Activated naive CD8-positive, alpha-beta T cell treated with anti-CD3 and anti-CD28 coated beads, Interleukin-2, amount 50 U/mL, for 24 hours (primary cell): ENCODE data around the gene IGLON5.
A peak's percentile ranks its signal among the peaks of the same experiment; 100 is the strongest.

Experiments
- ATAC-seq: fragments of 150-1000 bp; cut with Tn5 transposase; one replicate; pipeline ENCODE4 v1.10.0; 2021
- DNase-seq: peaks from one replicate; pipeline ENCODE4 v3.0.0; 2021
- H3K27ac Mint-ChIP-seq: one replicate; pipeline ENCODE4 v1.8.0; 2021; ENCODE audit warnings: mild to moderate bottlenecking, mixed read lengths
- H3K27me3 Mint-ChIP-seq: one replicate; pipeline ENCODE4 v1.8.0; 2021; ENCODE audit warnings: mixed read lengths
- H3K36me3 Mint-ChIP-seq: one replicate; pipeline ENCODE4 v1.8.0; 2021; ENCODE audit warnings: low read depth, mixed read lengths
- H3K4me1 Mint-ChIP-seq: one replicate; pipeline ENCODE4 v1.8.0; 2021; ENCODE audit warnings: mixed read lengths
- H3K4me3 Mint-ChIP-seq: one replicate; pipeline ENCODE4 v1.8.0; 2021; ENCODE audit warnings: mild to moderate bottlenecking, moderate library complexity, mixed read lengths
- H3K9me3 Mint-ChIP-seq: one replicate; pipeline ENCODE4 v1.8.0; 2021; ENCODE audit warnings: mixed read lengths

The IGLON5 gene

GRCh38 chr19:51339687-51340656, 28.5 kb downstream of the IGLON5 start:
- peak overlapping the region; percentile 87 for H3K4me3 Mint-ChIP-seq
- H3K4me1 Mint-ChIP-seq: peaks cover 27% of the 10 kb centered on the region
- peak overlapping the region; percentile 85 for H3K27ac Mint-ChIP-seq
- peaks cover 4% of the 10 kb centered on the region for H3K36me3 Mint-ChIP-seq
- ATAC-seq (peak; percentile 80), DNase-seq (peak; percentile 98)
- H3K9me3 Mint-ChIP-seq: no peaks in the 10 kb centered on the region
- H3K27me3 Mint-ChIP-seq: peaks cover 5% of the 10 kb centered on the region

- Mint-ChIP-seq H3K4me1 (peaks cover 30% of the 10 kb centered on the region), H3K9me3 (no peaks in the 10 kb centered on the region), H3K36me3 (peaks cover 8% of the 10 kb centered on the region), H3K27me3 (peaks cover 5% of the 10 kb centered on the region), H3K27ac (peak overlapping the region; percentile 21), H3K4me3 (peak overlapping the region; percentile 55)
- DNase-seq: no peak
- no peak for ATAC-seq
These were observed 29.6 kb downstream of the IGLON5 start for GRCh38 chr19:51341066-51341465.

- ATAC-seq: no peak
- Mint-ChIP-seq H3K36me3 (peaks cover 8% of the 10 kb centered on the region), H3K9me3 (no peaks in the 10 kb centered on the region), H3K27ac (peak within 1 kb of the TSS; percentile 52), H3K4me3 (peak within 1 kb of the TSS; percentile 55), H3K4me1 (peaks cover 30% of the 10 kb centered on the region), H3K27me3 (peaks cover 4% of the 10 kb centered on the region)
- no peak for DNase-seq
These were observed 30.6 kb downstream of the IGLON5 start, which contains the start of gene VSIG10L for GRCh38 chr19:51341976-51342580. Gene VSIG10L (minus strand): TSS chr19:51342139. CDS start chr19:51342124, 15 bp downstream.

DNA sequence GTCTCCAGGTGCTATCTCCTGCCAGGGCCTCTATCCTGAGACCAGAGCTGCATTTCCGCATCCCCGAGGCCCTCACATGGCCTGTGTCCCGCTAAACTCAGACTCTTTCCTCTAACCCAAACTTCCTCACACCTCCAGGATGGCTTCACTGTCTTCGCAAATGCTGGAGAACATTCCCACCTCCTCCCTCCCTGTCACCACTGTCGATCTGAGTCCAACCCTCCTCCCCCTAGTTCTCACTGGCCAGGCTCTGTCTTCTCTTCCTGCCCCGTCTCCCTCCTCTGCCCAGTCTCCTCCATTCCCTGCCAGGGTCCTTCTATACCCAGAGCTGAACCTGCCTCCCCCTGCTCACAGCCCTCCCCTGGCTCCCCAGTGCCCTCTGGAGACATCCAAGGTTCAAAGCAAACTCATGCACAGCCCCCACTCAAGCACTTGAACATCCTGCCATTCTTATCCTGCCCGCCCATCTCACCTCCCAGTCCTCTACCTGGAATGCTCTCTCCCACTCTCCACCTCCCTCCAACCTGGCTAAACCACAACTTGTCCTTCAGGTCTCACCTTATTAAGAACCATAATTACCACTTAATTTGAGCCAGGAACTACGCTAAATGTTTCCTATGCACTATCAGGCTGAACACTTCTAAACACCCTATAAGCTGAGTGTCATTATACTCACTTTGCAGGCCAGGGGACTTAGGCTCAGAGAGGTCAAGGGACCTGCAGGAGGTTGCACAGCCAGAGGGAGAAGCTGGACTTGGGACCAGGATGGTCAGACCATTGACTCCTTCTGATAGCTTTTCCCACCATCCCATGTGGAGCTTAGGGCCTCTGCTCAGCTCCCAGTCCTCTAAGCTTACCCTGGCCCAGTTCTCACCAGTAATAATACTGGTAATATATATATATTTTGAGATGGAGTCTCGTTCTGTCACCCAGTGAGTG, 31.5 kb downstream of the IGLON5 start:
- Mint-ChIP-seq H3K4me3 (no peak overlapping the region), H3K36me3 (peaks cover 8% of the 10 kb centered on the region), H3K27ac (peak overlapping the region; percentile 52), H3K4me1 (peaks cover 30% of the 10 kb centered on the region), H3K27me3 (peaks cover 4% of the 10 kb centered on the region), H3K9me3 (no peaks in the 10 kb centered on the region)
- DNase-seq: no peak
- no peak for ATAC-seq

- Mint-ChIP-seq H3K27me3 (peaks cover 4% of the 10 kb centered on the region), H3K4me3 (no peak overlapping the region), H3K4me1 (peaks cover 15% of the 10 kb centered on the region), H3K9me3 (no peaks in the 10 kb centered on the region), H3K27ac (no peak overlapping the region), H3K36me3 (peaks cover 11% of the 10 kb centered on the region)
- DNase-seq: no peak
- ATAC-seq: no peak
These were observed 33.7 kb downstream of the IGLON5 start for GRCh38 chr19:51345076-51345620.

GRCh38 chr19:51346742-51347141, 35.3 kb downstream of the IGLON5 start:
- DNase-seq: no peak
- no peak overlapping the region for H3K4me3 Mint-ChIP-seq
- no peaks in the 10 kb centered on the region for H3K9me3 Mint-ChIP-seq
- peaks cover 12% of the 10 kb centered on the region for H3K4me1 Mint-ChIP-seq
- H3K27me3 Mint-ChIP-seq: no peaks in the 10 kb centered on the region
- ATAC-seq: no peak
- H3K36me3 Mint-ChIP-seq: peaks cover 22% of the 10 kb centered on the region
- H3K27ac Mint-ChIP-seq: no peak overlapping the region

DNA sequence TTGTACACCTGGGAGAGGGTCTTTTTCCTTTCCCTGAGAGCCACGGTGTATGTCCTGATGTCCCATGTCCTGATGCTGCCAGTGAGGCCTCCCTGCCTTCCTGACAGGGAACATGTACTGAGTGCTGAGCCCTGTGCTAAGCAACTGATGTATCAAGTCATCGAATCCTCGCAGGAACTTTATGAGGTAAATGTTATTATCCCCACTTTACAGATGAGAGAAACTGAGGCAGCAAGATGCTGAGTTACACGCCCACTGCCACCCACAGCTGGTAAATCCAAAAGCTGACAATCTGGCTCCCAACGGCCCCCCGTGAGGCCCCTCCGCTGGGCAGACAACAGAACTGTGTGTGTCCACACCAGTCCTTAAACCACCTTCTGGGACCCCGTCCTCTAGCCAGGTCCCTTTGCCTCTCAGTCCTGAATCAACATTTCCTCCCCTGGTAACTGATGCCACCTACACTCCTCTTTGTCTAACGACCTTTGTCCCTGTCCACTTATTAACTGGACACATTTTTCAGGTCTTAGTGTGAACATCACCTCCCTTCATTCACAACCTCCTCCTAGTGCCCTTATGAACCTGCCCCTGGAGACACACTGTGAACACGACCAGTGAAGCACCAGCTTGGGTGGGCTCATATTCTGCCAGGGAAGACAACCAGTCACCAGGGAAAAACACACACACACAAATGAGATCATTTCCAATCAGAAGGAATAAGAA, 35.9 kb downstream of the IGLON5 start:
- Mint-ChIP-seq H3K9me3 (no peaks in the 10 kb centered on the region), H3K36me3 (peaks cover 28% of the 10 kb centered on the region), H3K4me1 (peaks cover 9% of the 10 kb centered on the region), H3K4me3 (no peak overlapping the region), H3K27me3 (no peaks in the 10 kb centered on the region), H3K27ac (no peak overlapping the region)
- DNase-seq (no peak), ATAC-seq (no peak)

- peaks cover 16% of the 10 kb centered on the region for H3K4me1 Mint-ChIP-seq
- DNase-seq (no peak), ATAC-seq (no peak)
- peak overlapping the region; percentile 53 for H3K27ac Mint-ChIP-seq
- H3K27me3 Mint-ChIP-seq: no peaks in the 10 kb centered on the region
- H3K36me3 Mint-ChIP-seq: peaks cover 33% of the 10 kb centered on the region
- no peaks in the 10 kb centered on the region for H3K9me3 Mint-ChIP-seq
- no peak overlapping the region for H3K4me3 Mint-ChIP-seq
These were observed 40.0 kb downstream of the IGLON5 start for GRCh38 chr19:51351266-51351990.

- DNase-seq (no peak), ATAC-seq (no peak)
- Mint-ChIP-seq H3K9me3 (no peaks in the 10 kb centered on the region), H3K4me3 (no peak overlapping the region), H3K4me1 (peaks cover 24% of the 10 kb centered on the region), H3K27me3 (no peaks in the 10 kb centered on the region), H3K27ac (no peak overlapping the region), H3K36me3 (peaks cover 40% of the 10 kb centered on the region)
These were observed 41.4 kb downstream of the IGLON5 start for GRCh38 chr19:51352783-51353360.

- Mint-ChIP-seq H3K4me3 (no peak overlapping the region), H3K4me1 (peaks cover 25% of the 10 kb centered on the region), H3K27me3 (no peaks in the 10 kb centered on the region), H3K36me3 (peaks cover 40% of the 10 kb centered on the region), H3K27ac (no peak overlapping the region), H3K9me3 (no peaks in the 10 kb centered on the region)
- DNase-seq: no peak
- ATAC-seq: no peak
These were observed 42.8 kb downstream of the IGLON5 start for GRCh38 chr19:51354103-51354741.

- Mint-ChIP-seq H3K27ac (peak overlapping the region; percentile 75), H3K9me3 (no peaks in the 10 kb centered on the region), H3K27me3 (no peaks in the 10 kb centered on the region), H3K36me3 (peaks cover 40% of the 10 kb centered on the region), H3K4me3 (peak overlapping the region; percentile 50), H3K4me1 (peaks cover 30% of the 10 kb centered on the region)
- DNase-seq (peak; percentile 52), ATAC-seq (peak; percentile 63)
These were observed 43.3 kb downstream of the IGLON5 start for GRCh38 chr19:51354742-51355148.

GRCh38 chr19:51356159-51356801, 44.8 kb downstream of the IGLON5 start:
- Mint-ChIP-seq H3K36me3 (peaks cover 31% of the 10 kb centered on the region), H3K4me3 (no peak overlapping the region), H3K27ac (no peak overlapping the region), H3K9me3 (no peaks in the 10 kb centered on the region), H3K27me3 (no peaks in the 10 kb centered on the region), H3K4me1 (peaks cover 36% of the 10 kb centered on the region)
- ATAC-seq (no peak), DNase-seq (no peak)
